GM23338 (cell line): Measurements from ENCODE around the gene KARS1.

Source experiments
- CTCF ChIP-seq, 2 experiments: fragments of 200-600 bp in 1 of 2; sonication (generic) in 1 of 2; conservative IDR thresholded peaks; 2 replicates each; pipeline versions ENCODE4 v1.5.1 to v1.6.1; 2016 to 2017; ENCODE audit warnings: antibody characterized with exemption in 2 of 2, low read depth in 2 of 2, mild to moderate bottlenecking in 2 of 2, moderate library complexity in 1 of 2
- NANOG ChIP-seq: IDR thresholded peaks from 2 replicates; pipeline ENCODE4 v1.6.1; 2016; ENCODE audit warnings: antibody characterized with exemption, borderline replicate concordance
- TF ChIP-seq, protein P1 (sequence below): IDR thresholded peaks from one replicate; pipeline ENCODE4 v1.6.1; 2018; ENCODE audit warnings: antibody characterized with exemption; ENCODE audit not compliant: unreplicated experiment

DNA sequence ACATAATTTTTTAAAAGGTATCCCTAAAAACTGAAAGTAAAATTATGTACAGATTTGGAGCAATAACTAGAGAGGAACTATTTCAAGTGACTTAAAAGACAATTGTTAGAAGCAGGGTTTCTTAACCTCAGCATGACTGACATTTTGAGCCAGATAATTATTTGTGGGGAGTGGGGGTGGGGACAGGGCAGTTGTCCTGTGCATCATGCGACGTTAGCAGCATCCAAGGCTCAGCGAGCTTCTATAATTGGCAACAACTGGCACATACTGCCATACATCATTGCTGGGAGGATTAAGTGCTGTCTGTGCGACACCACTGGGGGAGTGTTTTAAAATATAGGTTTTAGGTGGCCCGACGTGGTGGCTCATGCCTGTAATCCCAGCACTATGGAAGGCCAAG is 54.2 kb downstream of the KARS1 start:
- TF ChIP-seq CTCF (conservative IDR thresholded peaks at IDR 0.05; ENCODE audit: low read depth in 2 of 2) (no peak), NANOG (no peak)
- TF ChIP-seq, protein P1, sequence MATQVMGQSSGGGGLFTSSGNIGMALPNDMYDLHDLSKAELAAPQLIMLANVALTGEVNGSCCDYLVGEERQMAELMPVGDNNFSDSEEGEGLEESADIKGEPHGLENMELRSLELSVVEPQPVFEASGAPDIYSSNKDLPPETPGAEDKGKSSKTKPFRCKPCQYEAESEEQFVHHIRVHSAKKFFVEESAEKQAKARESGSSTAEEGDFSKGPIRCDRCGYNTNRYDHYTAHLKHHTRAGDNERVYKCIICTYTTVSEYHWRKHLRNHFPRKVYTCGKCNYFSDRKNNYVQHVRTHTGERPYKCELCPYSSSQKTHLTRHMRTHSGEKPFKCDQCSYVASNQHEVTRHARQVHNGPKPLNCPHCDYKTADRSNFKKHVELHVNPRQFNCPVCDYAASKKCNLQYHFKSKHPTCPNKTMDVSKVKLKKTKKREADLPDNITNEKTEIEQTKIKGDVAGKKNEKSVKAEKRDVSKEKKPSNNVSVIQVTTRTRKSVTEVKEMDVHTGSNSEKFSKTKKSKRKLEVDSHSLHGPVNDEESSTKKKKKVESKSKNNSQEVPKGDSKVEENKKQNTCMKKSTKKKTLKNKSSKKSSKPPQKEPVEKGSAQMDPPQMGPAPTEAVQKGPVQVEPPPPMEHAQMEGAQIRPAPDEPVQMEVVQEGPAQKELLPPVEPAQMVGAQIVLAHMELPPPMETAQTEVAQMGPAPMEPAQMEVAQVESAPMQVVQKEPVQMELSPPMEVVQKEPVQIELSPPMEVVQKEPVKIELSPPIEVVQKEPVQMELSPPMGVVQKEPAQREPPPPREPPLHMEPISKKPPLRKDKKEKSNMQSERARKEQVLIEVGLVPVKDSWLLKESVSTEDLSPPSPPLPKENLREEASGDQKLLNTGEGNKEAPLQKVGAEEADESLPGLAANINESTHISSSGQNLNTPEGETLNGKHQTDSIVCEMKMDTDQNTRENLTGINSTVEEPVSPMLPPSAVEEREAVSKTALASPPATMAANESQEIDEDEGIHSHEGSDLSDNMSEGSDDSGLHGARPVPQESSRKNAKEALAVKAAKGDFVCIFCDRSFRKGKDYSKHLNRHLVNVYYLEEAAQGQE, result no peak
